Sigmoid colon (tissue), 7 donors: ENCODE results near the gene CALCR. TPM values are rescaled to one million over a fixed set of nuclear protein-coding genes. Genes with fewer than 3 reads are reported as not detected.

Source experiments
- DNase-seq: peaks from one replicate; pipeline ENCODE4 v3.0.0-alpha.2; 2019
- H3K27ac ChIP-seq, 4 donors: fragments of 200-600 bp; sonication (generic); one replicate each; pipeline ENCODE4 v1.5.1; 2016 to 2019; ENCODE audit warnings: mild to moderate bottlenecking in 1 of 4
- H3K27me3 ChIP-seq, 3 donors: fragments of 200-600 bp; sonication (generic); one replicate each; pipeline ENCODE4 v1.5.1; 2019; ENCODE audit warnings: mild to moderate bottlenecking in 1 of 3
- H3K36me3 ChIP-seq, 4 donors: fragments of 200-600 bp; sonication (generic); one replicate each; pipeline ENCODE4 v1.5.1; 2016 to 2019
- H3K4me1 ChIP-seq, 4 donors: fragments of 200-600 bp; sonication (generic); one replicate each; pipeline ENCODE4 v1.5.1; 2017 to 2019
- H3K4me3 ChIP-seq, 4 donors: fragments of 200-600 bp; sonication (generic); one replicate each; pipeline ENCODE4 v1.5.1; 2017 to 2019; ENCODE audit warnings: mild to moderate bottlenecking in 2 of 4, moderate library complexity in 1 of 4
- H3K9me3 ChIP-seq, 4 donors: fragments of 200-600 bp in 3 of 4; sonication (generic) in 3 of 4; one replicate each; pipeline versions ENCODE4 v1.5.1 to v1.6.1; 2013 to 2019
- EP300 ChIP-seq, 4 donors: sonication (generic); formaldehyde crosslinking; IDR thresholded peaks; one replicate each; pipeline ENCODE4 v1.6.1; 2017; ENCODE audit warnings: antibody characterized with exemption in 4 of 4
- POLR2A ChIP-seq, 2 donors: fragments of 450-650 bp; IDR thresholded peaks; one replicate each; pipeline ENCODE4 v1.6.1; 2016; ENCODE audit warnings: antibody characterized with exemption in 2 of 2, mild to moderate bottlenecking in 2 of 2, moderate library complexity in 2 of 2
- POLR2AphosphoS5 ChIP-seq, 4 donors: sonication (generic); formaldehyde crosslinking; IDR thresholded peaks; one replicate each; pipeline ENCODE4 v1.6.1; 2017; ENCODE audit warnings: antibody characterized with exemption in 4 of 4
- WGBS, 2 donors: extraction: QIAGEN DNeasy Blood & Tissue Kit; methylation state at CpG; one replicate each; pipeline ENCODE4 v1.1.7; 2013; 5-methylcytosine and 5-hydroxymethylcytosine counted together
- intact Hi-C: fragments of 100-400 bp; cut with DNase I; formaldehyde crosslinking; loops from one replicate; pipeline ENCODE4 v1.15.1; 2023
- polyA plus RNA-seq, 3 donors: library from polyadenylated mRNA; stranded (reverse); fragments of 200-250 nt; gene quantifications; one replicate each; pipeline ENCODE4 v1.2.3, GENCODE V29; 2013
- total RNA-seq, 4 donors: library from RNA; depleted of rRNA; stranded (reverse); fragments of >200 nt; gene quantifications; one replicate each; pipeline ENCODE4 v1.1.0, GENCODE V29; 2016
- TF ChIP-seq, protein P1 (sequence below), 4 experiments: fragments of 450-650 bp in 3 of 4; fragments of 200-600 bp in 1 of 4; IDR thresholded peaks; one replicate each; pipeline ENCODE4 v1.5.1; 2016 to 2019; ENCODE audit warnings: antibody characterized with exemption in 4 of 4, mild to moderate bottlenecking in 3 of 4, moderate library complexity in 2 of 4
- donor health status: healthy with polysubstance abuse.
- donor health status: Bipolar disorder and iron deficiency.
- donor health status: healthy.

The CALCR gene
- total and polyA plus RNA-seq, 7 donors = 0.03 TPM; not detected in 6

DNA sequence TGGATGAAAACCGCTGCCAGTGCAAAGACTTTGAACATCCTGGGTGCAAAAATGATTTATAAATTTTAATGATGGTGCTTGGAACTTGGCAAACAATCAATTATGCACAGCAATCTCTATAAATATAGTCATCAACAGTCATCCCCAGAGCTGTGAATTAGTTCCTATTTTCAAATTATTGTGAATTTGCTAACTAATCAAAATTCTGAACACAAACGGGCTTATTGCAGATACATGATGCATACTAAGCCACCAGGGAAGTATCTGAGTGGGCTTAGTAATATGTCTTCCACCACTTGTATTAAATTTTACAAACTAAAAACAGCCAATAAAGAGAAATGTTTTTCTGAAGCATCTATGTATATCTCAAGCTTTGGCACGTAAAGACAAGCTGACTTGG lies 165.2 kb downstream of the CALCR start:
- intact Hi-C loops = no loop called here
- Histone ChIP-seq H3K4me3 (no peak overlapping the region), H3K27ac (no peak overlapping the region), H3K9me3 (no peaks in the 10 kb centered on the region), H3K36me3 (no peaks in the 10 kb centered on the region), H3K27me3 (no peaks in the 10 kb centered on the region), H3K4me1 (no peaks in the 10 kb centered on the region)
- TF ChIP-seq, protein P1, sequence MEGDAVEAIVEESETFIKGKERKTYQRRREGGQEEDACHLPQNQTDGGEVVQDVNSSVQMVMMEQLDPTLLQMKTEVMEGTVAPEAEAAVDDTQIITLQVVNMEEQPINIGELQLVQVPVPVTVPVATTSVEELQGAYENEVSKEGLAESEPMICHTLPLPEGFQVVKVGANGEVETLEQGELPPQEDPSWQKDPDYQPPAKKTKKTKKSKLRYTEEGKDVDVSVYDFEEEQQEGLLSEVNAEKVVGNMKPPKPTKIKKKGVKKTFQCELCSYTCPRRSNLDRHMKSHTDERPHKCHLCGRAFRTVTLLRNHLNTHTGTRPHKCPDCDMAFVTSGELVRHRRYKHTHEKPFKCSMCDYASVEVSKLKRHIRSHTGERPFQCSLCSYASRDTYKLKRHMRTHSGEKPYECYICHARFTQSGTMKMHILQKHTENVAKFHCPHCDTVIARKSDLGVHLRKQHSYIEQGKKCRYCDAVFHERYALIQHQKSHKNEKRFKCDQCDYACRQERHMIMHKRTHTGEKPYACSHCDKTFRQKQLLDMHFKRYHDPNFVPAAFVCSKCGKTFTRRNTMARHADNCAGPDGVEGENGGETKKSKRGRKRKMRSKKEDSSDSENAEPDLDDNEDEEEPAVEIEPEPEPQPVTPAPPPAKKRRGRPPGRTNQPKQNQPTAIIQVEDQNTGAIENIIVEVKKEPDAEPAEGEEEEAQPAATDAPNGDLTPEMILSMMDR (IDR thresholded peaks at IDR 0.05) = no peak
- TF ChIP-seq EP300 (IDR thresholded peaks at IDR 0.05) (no peak), POLR2A (IDR thresholded peaks at IDR 0.05) (no peak), POLR2AphosphoS5 (IDR thresholded peaks at IDR 0.05) (no peak)
- no peak for DNase-seq
- WGBS, 2 donors = 65 to 74% methylated on average over 3 of the region's 3 CpGs

GRCh38 chr7:93407239-93407638 lies 167.3 kb downstream of the CALCR start:
- intact Hi-C loops = no loop called here
- Histone ChIP-seq H3K27me3 (no peaks in the 10 kb centered on the region), H3K27ac (no peak overlapping the region), H3K4me1 (no peaks in the 10 kb centered on the region), H3K36me3 (no peaks in the 10 kb centered on the region), H3K4me3 (no peak overlapping the region), H3K9me3 (no peaks in the 10 kb centered on the region)
- WGBS, 2 donors = 76 to 79% methylated on average over 5 of the region's 5 CpGs
- DNase-seq = no peak
- TF ChIP-seq POLR2A (IDR thresholded peaks at IDR 0.05) (no peak), POLR2AphosphoS5 (IDR thresholded peaks at IDR 0.05) (no peak), EP300 (IDR thresholded peaks at IDR 0.05) (no peak)
- TF ChIP-seq, protein P1 (IDR thresholded peaks at IDR 0.05) = no peak

DNA sequence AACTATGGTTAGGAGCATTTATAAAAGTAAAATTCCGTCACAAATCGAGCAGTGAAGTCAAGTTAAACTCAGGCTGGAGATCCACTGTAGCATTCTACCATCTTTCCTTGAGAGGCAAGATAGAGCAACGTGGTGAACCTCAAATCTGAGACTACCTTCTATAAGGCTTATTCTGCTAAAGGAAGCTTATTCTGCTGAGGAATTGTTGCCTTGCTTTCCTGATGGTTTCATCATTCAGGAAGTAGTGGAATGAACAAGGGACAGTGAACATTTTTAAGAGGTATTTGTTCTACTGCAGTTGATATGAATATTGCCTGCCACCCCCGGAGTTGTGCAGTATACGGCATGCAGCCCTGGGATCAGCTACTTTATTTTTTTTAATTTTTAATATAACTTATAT lies 171.6 kb downstream of the CALCR start:
- H3K4me3 ChIP-seq = no peak overlapping the region
- TF ChIP-seq POLR2AphosphoS5 (IDR thresholded peaks at IDR 0.05) (no peak), EP300 (IDR thresholded peaks at IDR 0.05) (no peak), POLR2A (IDR thresholded peaks at IDR 0.05) (no peak)
- TF ChIP-seq, protein P1 (IDR thresholded peaks at IDR 0.05) = no peak
- 78 to 86% methylated on average over 5 of the region's 5 CpGs for WGBS, 2 donors
- H3K4me1 ChIP-seq = no peaks in the 10 kb centered on the region
- H3K27ac ChIP-seq = no peak overlapping the region
- no peaks in the 10 kb centered on the region for H3K27me3 ChIP-seq
- intact Hi-C loops = no loop called here
- DNase-seq = no peak
- no peaks in the 10 kb centered on the region for H3K9me3 ChIP-seq
- H3K36me3 ChIP-seq = no peaks in the 10 kb centered on the region

GRCh38 chr7:93399642-93400041 lies 174.9 kb downstream of the CALCR start:
- no peaks in the 10 kb centered on the region for H3K9me3 ChIP-seq
- no peaks in the 10 kb centered on the region for H3K27me3 ChIP-seq
- H3K4me1 ChIP-seq = no peaks in the 10 kb centered on the region
- intact Hi-C loops = no loop called here
- TF ChIP-seq POLR2A (IDR thresholded peaks at IDR 0.05) (no peak), POLR2AphosphoS5 (IDR thresholded peaks at IDR 0.05) (no peak), EP300 (IDR thresholded peaks at IDR 0.05) (no peak)
- TF ChIP-seq, protein P1 (IDR thresholded peaks at IDR 0.05) = no peak
- 84% methylated on average over 3 of the region's 3 CpGs for WGBS, 2 donors
- H3K4me3 ChIP-seq = no peak overlapping the region
- H3K27ac ChIP-seq = no peak overlapping the region
- no peaks in the 10 kb centered on the region for H3K36me3 ChIP-seq
- DNase-seq = no peak

- TF ChIP-seq POLR2AphosphoS5 (IDR thresholded peaks at IDR 0.05) (no peak), POLR2A (IDR thresholded peaks at IDR 0.05) (no peak), EP300 (IDR thresholded peaks at IDR 0.05) (no peak)
- TF ChIP-seq, protein P1 (IDR thresholded peaks at IDR 0.05) = no peak
- H3K27me3 ChIP-seq = no peaks in the 10 kb centered on the region
- no peak overlapping the region for H3K4me3 ChIP-seq
- WGBS, 2 donors = 87 to 91% methylated on average over 1 of the region's 1 CpG
- H3K36me3 ChIP-seq = no peaks in the 10 kb centered on the region
- intact Hi-C loops = no loop called here
- no peak overlapping the region for H3K27ac ChIP-seq
- no peaks in the 10 kb centered on the region for H3K4me1 ChIP-seq
- no peak for DNase-seq
- no peaks in the 10 kb centered on the region for H3K9me3 ChIP-seq
Measured at GRCh38 chr7:93392984-93393383, 181.5 kb downstream of the CALCR start.
